Endodermal cell (in vitro differentiated cells): ENCODE data around the gene SERP2. TPM values are rescaled to one million over a fixed set of nuclear protein-coding genes. Genes with fewer than 3 reads are reported as not detected.

Experiments used
- DNase-seq: peaks from one replicate; pipeline ENCODE4 v3.0.0-alpha.2; 2017
- H3K27ac ChIP-seq: 2 replicates; pipeline ENCODE4 v1.5.1; 2013; ENCODE audit warnings: mild to moderate bottlenecking, low read depth, low read length, moderate library complexity
- H3K27me3 ChIP-seq: 2 replicates; pipeline ENCODE4 v1.6.1; 2013; ENCODE audit warnings: mild to moderate bottlenecking, low read length, moderate library complexity; ENCODE audit not compliant: insufficient read depth, control insufficient read depth, poor library complexity, severe bottlenecking
- H3K36me3 ChIP-seq: 2 replicates; pipeline ENCODE4 v1.7.0; 2013; ENCODE audit warnings: mild to moderate bottlenecking, low read length, moderate library complexity; ENCODE audit not compliant: control insufficient read depth, insufficient read depth
- H3K4me1 ChIP-seq: one replicate; pipeline ENCODE4 v1.7.0; 2013; ENCODE audit warnings: low read length; ENCODE audit not compliant: control insufficient read depth, insufficient read depth
- H3K4me3 ChIP-seq: 2 replicates; pipeline ENCODE4 v1.5.1; 2013; ENCODE audit warnings: mild to moderate bottlenecking, low read length, moderate library complexity
- H3K9ac ChIP-seq: 2 replicates; pipeline ENCODE4 v1.6.1; 2013; ENCODE audit warnings: mild to moderate bottlenecking, low read length, moderate library complexity; ENCODE audit not compliant: poor library complexity, severe bottlenecking; ENCODE audit errors: extremely low read depth
- H3K9me3 ChIP-seq: 2 replicates; pipeline ENCODE4 v1.6.1; 2013; ENCODE audit warnings: mild to moderate bottlenecking, low read length, moderate library complexity; ENCODE audit not compliant: control insufficient read depth
- H3K27ac Mint-ChIP-seq: 2 replicates; pipeline ENCODE4 v1.8.0; 2020; ENCODE audit warnings: mixed read lengths
- H3K27me3 Mint-ChIP-seq: 2 replicates; pipeline ENCODE4 v1.8.0; 2021; ENCODE audit warnings: mild to moderate bottlenecking, mixed read lengths; ENCODE audit not compliant: insufficient read depth
- H3K36me3 Mint-ChIP-seq: 2 replicates; pipeline ENCODE4 v1.8.0; 2020; ENCODE audit warnings: low read depth, mixed read lengths
- H3K4me1 Mint-ChIP-seq: 2 replicates; pipeline ENCODE4 v1.8.0; 2020; ENCODE audit warnings: mixed read lengths
- H3K4me3 Mint-ChIP-seq: 2 replicates; pipeline ENCODE4 v1.8.0; 2020; ENCODE audit warnings: mild to moderate bottlenecking, moderate library complexity, mixed read lengths
- H3K9me3 Mint-ChIP-seq: 2 replicates; pipeline ENCODE4 v1.8.0; 2020; ENCODE audit warnings: mild to moderate bottlenecking, mixed read lengths
- WGBS, 2 experiments: methylation state at CpG; one replicate each; pipeline versions ENCODE4 v1.1.5 to v1.1.7; 2013; ENCODE audit warnings: missing lambda C conversion rate in 2 of 2, mixed read lengths in 1 of 2; ENCODE audit not compliant: insufficient coverage in 1 of 2, insufficient read length in 1 of 2; 5-methylcytosine and 5-hydroxymethylcytosine counted together
- total RNA-seq, 2 donors: library from RNA; stranded (reverse); fragmentation: NEBNext Ultra II Directional in 1 of 2; extraction: Animal tissue kit (Norgen Biotek cat#: 25700) in 1 of 2; gene quantifications; 2 replicates in 1 of 2; 3 replicates in 1 of 2; pipeline ENCODE4 v1.2.1, GENCODE V29; 2021
- TF ChIP-seq, protein P1 (sequence below): fragments of 200-600 bp; sonication (generic); conservative IDR thresholded peaks from 2 replicates; pipeline ENCODE4 v1.5.0; 2021; ENCODE audit warnings: antibody characterized with exemption, mild to moderate bottlenecking

SERP2 gene
- total RNA-seq, 2 donors from 2014 or later = 2.9 to 3.5 TPM

DNA sequence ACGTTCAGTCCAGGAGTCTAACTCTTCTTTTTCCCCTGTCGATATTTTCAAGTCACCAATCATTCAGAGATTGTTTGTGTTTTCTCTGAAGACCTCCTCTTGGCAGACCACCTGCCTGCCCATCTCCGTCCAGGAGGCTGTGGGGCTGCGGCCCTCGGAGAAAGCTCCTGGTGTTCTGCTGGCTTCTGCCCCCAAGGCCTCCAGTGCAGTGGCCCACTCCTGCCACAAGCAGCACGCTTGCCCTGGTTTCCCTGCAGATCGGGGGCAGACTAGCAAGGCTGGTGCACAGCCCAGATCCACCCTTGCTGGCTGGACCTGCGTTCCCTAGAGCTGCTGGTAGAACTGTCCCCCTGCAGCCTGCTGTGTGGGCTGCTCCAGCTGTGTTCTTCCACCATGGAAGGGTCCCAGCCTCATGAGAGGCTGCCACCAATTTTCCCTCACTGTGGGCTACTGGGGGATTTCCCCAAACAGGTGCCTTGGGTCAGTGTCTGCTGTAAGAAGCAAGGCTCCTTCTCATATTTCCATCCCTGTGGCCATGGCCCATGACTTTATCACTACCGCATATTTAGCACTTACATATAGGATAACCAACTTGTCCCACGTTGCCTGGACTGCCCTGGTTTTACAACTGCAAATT is 43.6 kb upstream of the SERP2 start:
- DNase-seq = no peak
- no peaks in the 10 kb centered on the region for H3K36me3 Mint-ChIP-seq
- H3K4me1 Mint-ChIP-seq = peaks cover 38% of the 10 kb centered on the region
- H3K9me3 Mint-ChIP-seq = peaks cover 19% of the 10 kb centered on the region
- peaks cover 29% of the 10 kb centered on the region for H3K4me1 ChIP-seq
- H3K9me3 ChIP-seq = no peaks in the 10 kb centered on the region
- peaks cover 12% of the 10 kb centered on the region for H3K27me3 Mint-ChIP-seq
- TF ChIP-seq, protein P1, sequence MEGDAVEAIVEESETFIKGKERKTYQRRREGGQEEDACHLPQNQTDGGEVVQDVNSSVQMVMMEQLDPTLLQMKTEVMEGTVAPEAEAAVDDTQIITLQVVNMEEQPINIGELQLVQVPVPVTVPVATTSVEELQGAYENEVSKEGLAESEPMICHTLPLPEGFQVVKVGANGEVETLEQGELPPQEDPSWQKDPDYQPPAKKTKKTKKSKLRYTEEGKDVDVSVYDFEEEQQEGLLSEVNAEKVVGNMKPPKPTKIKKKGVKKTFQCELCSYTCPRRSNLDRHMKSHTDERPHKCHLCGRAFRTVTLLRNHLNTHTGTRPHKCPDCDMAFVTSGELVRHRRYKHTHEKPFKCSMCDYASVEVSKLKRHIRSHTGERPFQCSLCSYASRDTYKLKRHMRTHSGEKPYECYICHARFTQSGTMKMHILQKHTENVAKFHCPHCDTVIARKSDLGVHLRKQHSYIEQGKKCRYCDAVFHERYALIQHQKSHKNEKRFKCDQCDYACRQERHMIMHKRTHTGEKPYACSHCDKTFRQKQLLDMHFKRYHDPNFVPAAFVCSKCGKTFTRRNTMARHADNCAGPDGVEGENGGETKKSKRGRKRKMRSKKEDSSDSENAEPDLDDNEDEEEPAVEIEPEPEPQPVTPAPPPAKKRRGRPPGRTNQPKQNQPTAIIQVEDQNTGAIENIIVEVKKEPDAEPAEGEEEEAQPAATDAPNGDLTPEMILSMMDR = peak; percentile 18
- H3K27ac Mint-ChIP-seq = no peak overlapping the region
- no peak overlapping the region for H3K27ac ChIP-seq
- H3K9ac ChIP-seq = no peak overlapping the region
- H3K27me3 ChIP-seq = no peaks in the 10 kb centered on the region
- H3K36me3 ChIP-seq = no peaks in the 10 kb centered on the region
- no peak overlapping the region for H3K4me3 ChIP-seq
- H3K4me3 Mint-ChIP-seq = no peak overlapping the region
- 93 to 94% methylated on average over 9 to 10 of the region's 10 CpGs for WGBS, 2 experiments

DNA sequence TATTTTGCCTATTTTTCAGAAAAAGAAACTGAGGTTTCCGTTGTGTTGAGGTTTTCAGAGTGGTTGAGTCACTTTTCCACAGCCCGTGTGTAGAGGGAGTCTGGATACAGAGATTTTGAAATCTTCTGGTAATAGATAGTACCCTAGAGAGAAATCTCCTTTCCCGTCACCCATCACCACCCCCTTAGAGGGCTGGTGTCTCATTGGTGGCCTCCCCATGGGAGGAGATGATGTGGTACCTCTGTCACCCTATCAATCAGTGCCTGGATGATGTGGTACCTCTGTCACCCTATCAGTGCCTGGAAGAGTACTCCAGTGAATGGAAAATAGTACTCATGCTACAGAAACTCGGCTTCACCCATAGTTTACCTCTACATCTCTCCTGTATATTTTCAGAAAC is 42.2 kb upstream of the SERP2 start:
- no peak for DNase-seq
- Mint-ChIP-seq H3K9me3 (peaks cover 19% of the 10 kb centered on the region), H3K4me1 (peaks cover 45% of the 10 kb centered on the region), H3K27ac (no peak overlapping the region), H3K27me3 (peaks cover 12% of the 10 kb centered on the region), H3K4me3 (no peak overlapping the region), H3K36me3 (no peaks in the 10 kb centered on the region)
- Histone ChIP-seq H3K27ac (no peak overlapping the region), H3K9me3 (no peaks in the 10 kb centered on the region), H3K36me3 (no peaks in the 10 kb centered on the region), H3K4me3 (no peak overlapping the region), H3K9ac (no peak overlapping the region), H3K4me1 (peaks cover 29% of the 10 kb centered on the region), H3K27me3 (no peaks in the 10 kb centered on the region)
- TF ChIP-seq, protein P1 = no peak
- WGBS, 2 experiments = 96% methylated on average over 3 of the region's 4 CpGs; no CpG with 5 or more reads in 1 of the 2 experiments

DNA sequence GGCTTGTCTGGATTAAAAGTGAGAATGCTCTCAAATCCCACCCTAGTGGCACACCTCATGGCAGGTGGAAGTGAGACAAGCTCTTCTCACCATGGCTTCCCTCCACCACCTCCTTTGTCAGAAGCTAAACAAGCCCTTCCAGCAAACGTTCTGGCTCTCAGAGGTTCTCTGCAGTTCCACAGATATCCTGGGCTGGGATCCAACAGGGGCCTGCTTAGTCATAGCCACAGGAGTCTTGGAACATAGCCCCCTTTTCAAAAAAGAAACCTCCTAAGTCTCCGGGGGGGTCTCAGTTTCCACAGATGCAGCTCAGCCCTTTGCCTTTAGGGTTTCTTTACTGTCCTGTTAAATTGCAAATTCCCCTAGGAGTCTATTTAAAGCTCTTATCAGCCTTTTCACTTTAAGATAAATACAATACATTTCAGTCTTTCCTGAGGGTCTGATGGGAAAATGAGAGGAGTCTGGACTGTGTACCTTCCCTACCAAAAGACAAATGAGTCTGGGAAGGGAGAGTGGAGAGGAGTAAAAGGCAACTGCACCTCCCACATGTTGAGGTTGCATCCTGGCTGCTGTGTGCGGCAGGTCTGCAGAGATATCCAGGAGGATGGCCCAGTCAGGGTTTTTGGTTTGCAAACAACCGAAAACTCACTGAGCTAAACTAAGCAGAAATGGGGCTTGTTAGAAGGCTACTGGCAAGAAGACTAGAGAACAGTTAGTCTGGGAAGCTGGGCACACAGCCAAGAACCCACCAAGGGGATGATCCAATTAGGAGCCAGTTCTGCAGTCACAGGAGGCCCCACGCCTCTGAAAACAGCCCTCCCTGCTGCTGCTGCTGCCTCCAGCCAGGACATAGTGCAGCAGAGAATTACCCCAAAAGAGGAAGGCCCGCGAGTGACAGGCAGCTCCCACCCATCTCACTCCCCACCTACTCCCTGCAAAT is 41.4 kb upstream of the SERP2 start:
- Histone ChIP-seq H3K9ac (no peak overlapping the region), H3K27ac (no peak overlapping the region), H3K4me1 (peaks cover 29% of the 10 kb centered on the region), H3K9me3 (no peaks in the 10 kb centered on the region), H3K36me3 (no peaks in the 10 kb centered on the region), H3K4me3 (no peak overlapping the region), H3K27me3 (no peaks in the 10 kb centered on the region)
- no peaks in the 10 kb centered on the region for H3K36me3 Mint-ChIP-seq
- WGBS, 2 experiments = 47 to 66% methylated on average over 4 to 7 of the region's 7 CpGs
- peaks cover 17% of the 10 kb centered on the region for H3K9me3 Mint-ChIP-seq
- no peak for DNase-seq
- no peak overlapping the region for H3K27ac Mint-ChIP-seq
- no peak overlapping the region for H3K4me3 Mint-ChIP-seq
- H3K4me1 Mint-ChIP-seq = peaks cover 45% of the 10 kb centered on the region
- H3K27me3 Mint-ChIP-seq = peaks cover 15% of the 10 kb centered on the region
- TF ChIP-seq, protein P1 = no peak
